Anterior cingulate cortex (tissue), 58 donors: ENCODE results near the gene FALEC.

Experiments
- DNase-seq, 58 donors: peaks; one replicate each; lab custom pipeline; 2025; lab: John Stamatoyannopoulos, UW

FALEC gene

DNA sequence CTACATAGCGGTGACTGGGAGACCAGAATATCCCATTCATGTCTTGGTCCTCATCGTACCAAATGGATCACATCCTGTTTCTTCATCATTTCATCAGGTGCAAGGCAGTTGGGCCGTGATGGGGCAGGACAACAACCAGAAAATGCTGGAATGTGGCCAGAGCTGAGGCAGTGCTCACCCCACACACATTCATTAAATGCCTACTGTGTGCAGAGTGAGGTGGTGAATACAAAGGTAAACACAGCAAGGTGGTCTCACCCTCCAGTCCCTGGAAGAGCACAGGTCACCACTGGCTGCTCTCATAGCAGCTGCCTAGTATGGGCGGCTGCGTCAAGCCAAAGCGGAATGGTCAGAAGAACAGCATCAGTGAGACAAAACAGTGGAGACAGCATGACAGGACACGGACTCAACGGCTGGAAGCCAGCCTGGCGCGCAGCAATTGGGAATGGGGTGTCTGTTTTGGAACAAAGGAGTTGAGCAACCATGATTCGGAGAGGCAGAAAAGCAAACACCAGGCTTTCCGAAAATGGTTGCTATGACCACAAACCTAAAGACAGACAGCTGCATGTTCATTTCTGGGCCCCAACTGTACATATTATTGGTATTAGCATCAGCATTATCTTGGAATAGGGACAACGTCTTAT, 28.1 kb downstream of the FALEC start:
- no peak for DNase-seq

DNA sequence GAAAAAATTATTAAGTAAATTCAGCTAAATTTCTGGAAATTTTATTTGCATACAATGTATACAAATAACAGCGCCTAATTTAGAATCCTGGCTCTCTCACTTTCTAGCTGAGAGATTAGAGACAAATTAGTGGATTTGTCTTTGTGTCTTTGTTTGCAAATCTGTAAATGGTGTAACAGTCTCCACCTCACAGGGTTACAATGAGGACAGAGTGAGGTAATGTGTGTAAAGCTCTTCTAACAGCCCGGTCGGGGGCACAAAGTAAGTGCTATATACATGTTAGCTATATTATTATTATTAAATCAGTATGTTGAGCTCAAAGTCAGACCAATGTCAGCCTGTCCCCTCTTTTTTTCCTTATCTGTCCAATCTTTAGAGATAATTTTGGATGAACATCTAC, 28.7 kb downstream of the FALEC start:
- DNase-seq, result no peak

DNA sequence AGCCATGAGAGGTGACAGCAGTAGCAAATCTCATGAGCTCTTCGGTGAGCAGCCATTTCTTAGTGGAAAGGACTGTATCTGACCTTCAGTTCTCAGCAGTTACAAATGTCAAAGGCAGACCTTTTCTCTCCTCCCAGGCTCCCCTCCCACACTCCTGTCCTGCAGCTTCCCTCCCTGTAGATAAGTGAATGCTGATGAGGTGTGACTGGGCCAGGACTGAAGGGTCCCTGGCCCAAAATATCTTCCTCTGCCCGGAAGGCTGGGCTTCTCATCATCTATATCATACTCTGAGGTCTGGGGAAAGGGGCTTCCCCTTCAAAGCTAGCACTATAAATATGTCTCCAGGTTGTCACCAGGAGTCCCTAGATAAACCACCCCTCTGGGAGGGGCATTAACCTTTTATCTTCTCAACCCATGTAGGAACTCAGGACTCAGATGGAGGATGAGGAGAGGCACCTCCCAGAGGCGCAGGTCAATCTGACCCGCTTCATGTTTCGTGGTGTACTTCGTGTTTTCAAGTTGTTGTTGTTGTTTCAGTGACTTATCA, 30.0 kb downstream of the FALEC start:
- no peak for DNase-seq

DNA sequence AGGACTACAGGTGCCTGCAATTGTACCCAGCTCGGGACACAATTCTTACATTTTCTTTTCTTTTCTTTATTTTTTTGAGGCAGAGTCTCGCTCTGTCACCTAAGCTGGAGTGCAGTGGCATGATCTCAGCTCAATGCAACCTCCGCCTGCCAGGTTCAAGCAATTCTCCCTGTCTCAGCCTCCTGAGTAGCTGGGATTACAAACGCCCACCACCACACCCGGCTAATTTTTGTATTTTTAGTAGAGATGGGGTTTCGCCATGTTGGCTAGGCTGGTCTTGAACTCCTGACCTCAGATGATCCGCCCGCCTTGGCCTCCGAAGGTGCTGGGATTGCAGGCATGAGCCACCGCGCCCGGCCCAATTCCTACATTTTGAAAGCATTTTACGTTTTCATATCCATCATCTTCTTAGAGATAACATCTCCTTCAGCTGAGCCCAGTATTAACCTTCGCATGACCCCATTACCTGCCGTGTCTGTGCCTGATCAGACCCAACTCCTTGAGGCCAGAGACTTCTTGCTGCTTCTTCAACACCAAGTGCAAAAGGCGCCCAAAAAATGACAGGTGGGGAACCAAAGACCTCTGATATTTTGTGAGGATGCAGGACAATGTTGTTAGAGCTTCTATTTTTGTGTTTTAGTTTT, 30.9 kb downstream of the FALEC start:
- DNase-seq, result no peak

DNA sequence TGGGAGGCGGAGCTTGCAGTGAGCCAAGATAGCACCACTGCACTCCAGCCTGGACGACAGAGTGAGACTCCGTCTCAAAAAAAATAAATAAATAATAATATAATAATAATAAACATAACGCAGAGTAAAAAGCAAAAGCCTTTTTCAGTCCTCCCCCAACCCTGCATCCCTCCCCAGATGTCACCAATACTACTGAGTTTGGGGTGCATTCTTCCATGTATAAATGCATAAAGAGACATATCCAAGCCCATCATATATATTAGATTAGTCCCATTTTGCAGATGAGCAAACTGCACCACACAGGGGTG, 32.7 kb downstream of the FALEC start:
- DNase-seq, result no peak

DNA sequence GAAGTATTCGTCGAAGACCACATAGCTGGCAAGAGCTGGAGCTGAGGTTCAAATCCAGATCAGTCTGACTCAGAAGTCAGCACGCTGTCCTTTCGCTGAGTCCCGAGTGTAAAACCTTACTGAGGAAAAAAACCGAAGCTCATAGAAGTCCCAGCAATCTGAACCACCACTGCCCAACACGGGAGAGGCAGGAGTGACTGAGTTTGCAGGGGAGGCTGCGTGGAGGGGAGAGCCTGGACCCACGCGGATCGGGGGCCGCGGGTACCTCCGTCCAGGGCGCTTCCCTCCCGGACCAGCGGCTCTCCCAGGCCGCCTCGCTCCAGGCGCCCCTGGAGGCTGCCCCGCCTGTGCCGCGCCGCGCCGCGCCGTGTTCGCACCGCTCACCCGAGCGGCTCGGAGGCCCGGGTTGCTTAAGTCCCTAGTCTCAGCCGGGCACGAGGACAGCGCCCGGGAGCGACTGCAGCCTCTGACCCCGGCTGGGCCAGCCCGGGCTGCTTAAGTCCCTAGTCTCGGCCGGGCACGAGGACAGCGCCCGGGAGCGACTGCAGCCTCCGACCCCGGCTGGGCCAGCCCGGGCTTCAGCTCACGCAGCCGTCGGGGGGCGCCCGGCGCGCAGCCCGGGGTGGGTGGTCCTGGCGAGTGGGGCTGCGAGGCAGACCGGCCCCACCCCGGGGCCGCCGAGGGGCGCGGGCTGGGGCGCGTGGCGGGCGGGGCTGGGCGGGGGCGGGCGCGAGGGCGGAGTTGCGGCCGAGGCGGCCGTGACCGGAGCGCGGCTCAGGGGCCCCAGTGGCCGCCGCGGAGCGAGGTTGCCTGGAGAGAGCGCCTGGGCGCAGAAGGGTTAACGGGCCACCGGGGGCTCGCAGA, 33.3 kb downstream of the FALEC start, which contains the start of gene ADAMTSL4:
Gene ADAMTSL4, plus strand, starts transcription at position 777 of the 864 bp plus-strand sequence. CDS start 2,881 bp downstream, outside the sequence.
- DNase-seq, result peak in 9 of 58 donors; percentile 6 to 35 (median 16)

DNA sequence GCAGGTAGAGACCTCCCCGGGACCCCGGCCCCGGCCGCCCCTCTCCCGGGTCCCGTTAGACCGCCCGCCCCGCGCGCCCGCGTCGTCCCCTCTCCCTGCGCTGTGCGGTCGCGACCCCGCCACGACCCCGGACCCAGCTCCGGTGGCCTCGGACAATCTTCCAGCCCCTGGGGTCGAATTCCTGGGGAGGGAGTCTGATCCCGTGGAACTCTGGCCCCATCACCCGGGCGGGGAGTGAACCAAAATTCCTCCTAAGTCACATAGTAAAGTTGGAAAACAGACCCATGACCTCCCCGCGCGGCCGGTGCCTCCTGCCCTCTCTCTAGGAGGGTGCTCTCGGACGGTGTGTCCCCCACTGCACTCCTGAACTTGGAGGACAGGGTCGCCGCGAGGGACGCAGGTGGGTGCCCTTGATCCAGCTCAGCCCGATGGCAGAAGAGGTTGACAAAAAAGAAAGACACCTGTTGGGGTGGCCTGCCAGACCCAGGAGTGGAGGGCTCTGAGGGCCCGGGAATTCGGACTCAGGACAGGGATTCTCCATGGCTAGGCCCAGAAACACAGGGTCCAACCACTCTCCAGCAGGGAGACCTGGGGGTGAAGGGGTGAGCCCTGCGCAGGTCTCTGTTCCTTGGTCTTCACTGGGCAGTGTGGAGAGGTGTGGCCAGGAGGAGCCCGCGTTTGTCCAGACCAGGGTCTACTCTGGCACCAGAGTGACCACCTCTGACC, 34.1 kb downstream of the FALEC start:
- DNase-seq, result no peak

DNA sequence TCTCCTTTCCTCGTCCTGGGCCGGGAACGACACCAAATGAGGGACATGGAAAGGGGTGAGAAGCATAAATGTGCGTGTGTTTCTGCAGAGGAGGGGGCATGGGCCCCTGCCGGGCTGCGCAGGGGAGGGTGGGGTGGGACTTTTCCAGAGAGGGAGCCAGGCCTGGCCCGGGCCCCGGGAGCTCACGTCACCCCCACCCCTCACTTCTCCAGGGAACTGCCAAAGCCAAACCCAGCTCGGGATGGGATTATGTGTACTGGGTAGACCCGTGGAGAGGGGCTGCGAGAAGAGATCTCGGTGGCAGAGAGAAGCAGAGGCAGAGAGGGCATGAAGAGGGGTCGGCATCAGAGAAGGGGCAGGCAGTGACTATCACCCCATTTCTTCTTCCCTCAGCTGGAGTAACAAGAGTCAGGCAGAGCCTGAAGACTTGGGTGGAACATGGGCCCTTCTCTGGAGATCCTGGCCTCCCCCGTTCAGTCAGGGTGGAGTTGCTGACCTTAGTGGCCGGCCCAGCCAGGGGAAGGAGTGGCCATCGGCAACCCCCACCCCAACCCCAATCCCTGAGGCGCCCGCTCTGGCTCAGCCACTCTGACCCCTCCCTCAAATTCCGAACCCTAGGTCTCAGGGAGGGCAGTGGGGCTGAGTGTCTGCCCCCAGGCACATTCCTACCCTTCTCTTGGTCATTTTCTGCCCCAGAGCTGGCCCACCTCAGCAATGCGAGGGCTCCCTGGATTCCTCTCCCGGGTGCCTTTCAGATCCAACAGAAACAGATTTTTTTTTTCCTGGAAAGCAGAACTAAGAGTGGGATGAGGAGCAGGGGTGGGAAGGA, 34.9 kb downstream of the FALEC start:
- no peak for DNase-seq

DNA sequence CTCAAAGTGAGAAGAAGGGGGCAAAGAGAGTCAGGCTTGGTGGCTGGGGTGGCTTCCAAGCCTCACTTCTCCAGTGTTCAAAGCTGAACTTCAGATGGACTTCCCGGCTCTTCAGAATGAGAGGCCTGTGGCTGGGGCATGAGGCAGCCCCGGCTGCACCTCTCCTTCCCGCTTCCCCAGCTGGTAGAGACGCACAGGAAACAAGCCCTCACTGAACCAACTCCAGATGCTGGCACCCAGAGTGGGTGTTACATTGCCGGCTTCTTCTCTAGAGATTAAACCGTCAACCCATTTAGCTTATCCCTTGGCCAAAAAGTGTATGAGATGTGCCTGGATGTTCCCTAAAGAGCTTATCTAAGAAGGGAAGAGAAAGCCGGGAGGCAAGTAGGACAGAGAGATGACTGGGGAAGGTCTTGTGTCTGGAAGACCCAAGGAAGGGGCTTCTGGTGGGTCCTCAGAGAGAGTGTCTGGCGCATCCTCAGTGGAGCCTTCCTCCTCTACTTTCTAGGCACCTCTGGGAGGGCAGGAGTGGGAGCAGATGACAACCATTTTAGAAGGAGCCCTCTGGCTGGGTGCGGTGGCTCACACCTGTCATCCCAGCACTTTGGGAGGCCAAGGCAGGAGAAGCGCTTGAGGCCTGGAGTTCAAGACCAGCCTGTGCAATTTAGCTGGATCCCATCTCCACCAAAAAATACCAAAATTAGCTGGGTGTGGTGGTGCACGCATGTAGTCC, 35.7 kb downstream of the FALEC start:
- DNase-seq, result peak in 7 of 58 donors; percentile 8 to 30 (median 11)

DNA sequence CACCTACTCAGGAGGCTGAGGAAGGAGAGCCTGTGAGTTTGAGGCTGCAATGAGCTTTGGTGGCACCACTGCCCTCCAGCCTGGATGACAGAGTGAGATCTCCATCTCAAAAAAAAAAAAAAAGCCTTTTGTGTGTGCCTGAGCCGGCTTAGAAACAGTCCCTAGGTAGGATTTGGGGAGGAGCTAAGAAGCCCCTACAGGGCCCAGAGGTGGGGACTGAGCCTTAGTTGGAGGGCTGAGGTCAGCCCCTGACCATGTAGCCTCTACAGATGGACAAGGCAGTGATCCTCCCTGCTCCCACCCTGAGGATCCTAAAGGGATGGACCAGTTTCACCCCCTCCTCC, 36.2 kb downstream of the FALEC start:
- DNase-seq, result no peak

DNA sequence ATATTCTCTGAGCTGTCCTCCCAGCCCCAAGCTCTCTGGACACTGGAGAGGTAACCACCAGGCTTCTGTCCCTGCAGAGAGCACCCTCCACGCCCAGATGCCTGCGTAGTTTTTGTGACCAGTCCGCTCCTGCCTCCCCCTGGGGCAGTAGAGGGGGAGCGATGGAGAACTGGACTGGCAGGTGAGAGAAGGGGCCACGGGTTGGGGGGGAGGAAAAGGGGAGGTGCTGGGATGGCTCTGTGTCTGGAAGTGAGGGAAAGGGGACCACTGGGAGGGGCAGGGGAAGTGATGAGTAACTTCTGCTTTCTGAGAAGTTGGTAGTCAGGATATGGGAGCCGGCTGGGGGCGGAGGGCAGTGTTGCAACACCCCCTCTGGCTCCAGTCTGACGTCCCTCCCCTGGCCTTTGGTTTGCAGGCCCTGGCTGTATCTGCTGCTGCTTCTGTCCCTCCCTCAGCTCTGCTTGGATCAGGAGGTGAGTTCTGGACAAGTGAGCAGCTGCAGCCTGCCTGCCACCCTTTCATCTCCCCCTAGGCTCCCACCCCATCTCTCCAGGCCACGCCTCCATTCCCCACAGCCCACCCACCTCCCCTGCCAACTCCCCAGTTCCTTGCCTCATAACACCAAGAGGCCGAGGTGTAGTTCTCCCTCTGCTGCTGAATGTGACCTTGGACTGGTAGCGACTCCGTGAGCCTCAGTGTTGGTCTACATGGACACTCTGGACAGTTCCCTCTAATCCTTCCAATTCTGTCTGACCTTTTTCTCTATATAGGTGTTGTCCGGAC, 36.8 kb downstream of the FALEC start:
- peak in 28 of 58 donors; percentile 8 to 58 (median 25) for DNase-seq

DNA sequence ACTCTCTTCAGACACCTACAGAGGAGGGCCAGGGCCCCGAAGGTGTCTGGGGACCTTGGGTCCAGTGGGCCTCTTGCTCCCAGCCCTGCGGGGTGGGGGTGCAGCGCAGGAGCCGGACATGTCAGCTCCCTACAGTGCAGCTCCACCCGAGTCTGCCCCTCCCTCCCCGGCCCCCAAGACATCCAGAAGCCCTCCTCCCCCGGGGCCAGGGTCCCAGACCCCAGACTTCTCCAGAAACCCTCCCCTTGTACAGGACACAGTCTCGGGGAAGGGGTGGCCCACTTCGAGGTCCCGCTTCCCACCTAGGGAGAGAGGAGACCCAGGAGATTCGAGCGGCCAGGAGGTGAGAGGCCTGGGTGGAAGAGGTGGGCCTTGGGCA, 37.3 kb downstream of the FALEC start:
- DNase-seq, result no peak

DNA sequence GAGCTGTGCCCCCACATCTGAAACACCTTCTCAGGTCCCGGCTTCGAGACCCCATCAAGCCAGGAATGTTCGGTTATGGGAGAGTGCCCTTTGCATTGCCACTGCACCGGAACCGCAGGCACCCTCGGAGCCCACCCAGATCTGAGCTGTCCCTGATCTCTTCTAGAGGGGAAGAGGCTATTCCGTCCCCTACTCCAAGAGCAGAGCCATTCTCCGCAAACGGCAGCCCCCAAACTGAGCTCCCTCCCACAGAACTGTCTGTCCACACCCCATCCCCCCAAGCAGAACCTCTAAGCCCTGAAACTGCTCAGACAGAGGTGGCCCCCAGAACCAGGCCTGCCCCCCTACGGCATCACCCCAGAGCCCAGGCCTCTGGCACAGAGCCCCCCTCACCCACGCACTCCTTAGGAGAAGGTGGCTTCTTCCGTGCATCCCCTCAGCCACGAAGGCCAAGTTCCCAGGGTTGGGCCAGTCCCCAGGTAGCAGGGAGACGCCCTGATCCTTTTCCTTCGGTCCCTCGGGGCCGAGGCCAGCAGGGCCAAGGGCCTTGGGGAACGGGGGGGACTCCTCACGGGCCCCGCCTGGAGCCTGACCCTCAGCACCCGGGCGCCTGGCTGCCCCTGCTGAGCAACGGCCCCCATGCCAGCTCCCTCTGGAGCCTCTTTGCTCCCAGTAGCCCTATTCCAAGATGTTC, 38.0 kb downstream of the FALEC start:
- DNase-seq, result no peak

DNA sequence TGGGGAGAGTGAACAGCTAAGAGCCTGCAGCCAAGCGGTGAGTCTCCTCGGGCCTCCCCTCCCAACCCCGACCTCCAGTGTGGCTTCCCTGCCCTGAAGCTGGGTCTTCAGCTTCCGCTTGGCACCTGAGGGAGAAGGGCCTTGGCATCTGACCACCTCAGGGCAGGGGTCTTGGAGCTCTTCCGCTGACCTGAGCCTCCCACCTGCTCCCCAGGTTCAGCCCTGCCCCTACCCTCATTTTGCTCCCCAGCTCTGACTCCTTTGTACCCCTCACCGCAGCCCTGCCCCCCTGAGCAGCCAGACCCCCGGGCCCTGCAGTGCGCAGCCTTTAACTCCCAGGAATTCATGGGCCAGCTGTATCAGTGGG, 38.5 kb downstream of the FALEC start:
- DNase-seq, result no peak

DNA sequence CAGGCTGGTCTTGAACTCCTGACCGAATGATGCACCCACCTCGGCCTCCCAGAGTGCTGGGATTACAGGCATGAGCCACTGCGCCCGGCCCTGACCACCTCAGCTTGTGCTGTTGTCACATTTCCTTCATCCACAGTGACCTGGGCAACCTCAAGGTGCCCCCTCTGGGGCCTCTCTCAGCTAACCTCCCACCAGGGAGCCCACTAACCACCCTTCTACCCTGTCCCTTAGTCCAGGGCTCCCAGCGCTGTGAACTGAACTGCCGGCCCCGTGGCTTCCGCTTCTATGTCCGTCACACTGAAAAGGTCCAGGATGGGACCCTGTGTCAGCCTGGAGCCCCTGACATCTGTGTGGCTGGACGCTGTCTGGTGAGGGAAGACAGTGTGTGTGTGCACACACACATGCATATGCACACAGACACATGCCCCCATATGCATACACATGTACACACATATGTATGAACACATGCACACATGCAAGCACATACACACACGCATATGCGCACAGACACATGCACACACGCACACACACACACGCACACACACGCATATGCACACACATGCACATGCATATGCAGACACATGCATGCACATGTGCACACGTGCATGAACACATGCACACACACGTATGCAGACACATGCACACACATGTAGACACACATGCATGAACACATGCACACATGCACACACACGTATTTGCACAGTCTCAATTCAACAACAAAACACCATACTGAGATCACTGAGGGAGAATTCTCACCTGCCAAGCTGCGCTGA, 39.8 kb downstream of the FALEC start:
- no peak for DNase-seq

DNA sequence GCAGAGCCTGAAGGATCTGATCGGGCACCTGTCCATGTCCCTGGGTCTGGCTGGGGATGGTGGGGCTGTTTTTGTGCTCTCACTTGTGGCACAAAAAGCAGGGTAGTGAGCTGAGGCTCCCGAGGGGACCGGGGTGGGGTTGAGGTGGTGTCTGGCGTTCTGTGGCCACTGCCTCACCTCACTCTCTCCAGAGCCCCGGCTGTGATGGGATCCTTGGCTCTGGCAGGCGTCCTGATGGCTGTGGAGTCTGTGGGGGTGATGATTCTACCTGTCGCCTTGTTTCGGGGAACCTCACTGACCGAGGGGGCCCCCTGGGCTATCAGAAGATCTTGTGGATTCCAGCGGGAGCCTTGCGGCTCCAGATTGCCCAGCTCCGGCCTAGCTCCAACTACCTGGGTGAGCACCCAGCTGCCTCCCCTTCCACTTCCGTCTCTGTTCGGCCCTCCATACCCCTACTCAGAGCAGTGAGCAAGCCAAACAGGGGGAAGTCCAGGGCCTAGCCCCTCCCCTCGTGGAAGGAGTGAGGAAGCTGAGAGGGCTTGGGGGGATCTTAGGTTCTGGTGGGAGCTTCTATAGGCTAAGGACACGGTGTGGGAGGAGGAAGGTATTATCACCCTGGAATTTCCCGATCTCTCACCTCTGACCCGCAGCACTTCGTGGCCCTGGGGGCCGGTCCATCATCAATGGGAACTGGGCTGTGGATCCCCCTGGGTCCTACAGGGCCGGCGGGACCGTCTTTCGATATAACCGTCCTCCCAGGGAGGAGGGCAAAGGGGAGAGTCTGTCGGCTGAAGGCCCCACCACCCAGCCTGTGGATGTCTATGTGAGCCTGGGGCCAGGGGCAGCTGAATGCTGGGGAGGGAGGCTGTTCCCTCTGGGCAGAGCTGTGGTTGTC, 40.7 kb downstream of the FALEC start:
- no peak for DNase-seq
